ENCODE data around the gene MBD3L3. TPM values are rescaled to one million over a fixed set of nuclear protein-coding genes. Genes with fewer than 3 reads are reported as not detected.

MBD3L3 gene
- polyA plus RNA-seq, 4 donors, result not detected

Other genes starting within 250 kb of the MBD3L3 start
- gene ADGRE1, start 171.1 kb downstream of the MBD3L3 start, polyA plus RNA-seq (ENCODE audit: insufficient read length in 4 of 4), result under 1 TPM; 0.10 to 0.26 (median 0.13) TPM
- not detected for gene MBD3L2B, start 37.2 kb downstream of the MBD3L3 start, polyA plus RNA-seq (ENCODE audit: insufficient read length in 4 of 4)
- not detected for gene MBD3L5, start 28.1 kb downstream of the MBD3L3 start, polyA plus RNA-seq (ENCODE audit: insufficient read length in 4 of 4)
- gene MBD3L4, start 18.5 kb downstream of the MBD3L3 start, polyA plus RNA-seq (ENCODE audit: insufficient read length in 4 of 4), result not detected
- not detected for gene MBD3L2, start 9.4 kb downstream of the MBD3L3 start, polyA plus RNA-seq (ENCODE audit: insufficient read length in 4 of 4)
- 1 to 10 TPM; 7.2 to 7.9 (median 7.8) TPM for gene ZNF557, start 11.0 kb upstream of the MBD3L3 start, polyA plus RNA-seq (ENCODE audit: insufficient read length in 4 of 4)
- gene INSR, start 235.7 kb upstream of the MBD3L3 start, polyA plus RNA-seq (ENCODE audit: insufficient read length in 4 of 4), result 10 to 100 TPM; 23.1 to 28.1 (median 26.4) TPM